ENCODE results near the gene CDCA7L.
"Not testable (repeated sequence)": the region's sequence is repeated elsewhere in the genome, so short reads cannot be mapped to it uniquely, and the experiment has no call there.

CDCA7L gene

GRCh38 chr7:21938463-21938862, 7.2 kb downstream of the CDCA7L start:
- Mint-ChIP-seq H3K9me3 (no peaks in the 10 kb centered on the region), H3K27ac (no peak overlapping the region), H3K36me3 (ENCODE audit: low read depth) (peaks cover 9% of the 10 kb centered on the region)

GRCh38 chr7:21934808-21935207, 10.9 kb downstream of the CDCA7L start:
- Mint-ChIP-seq H3K36me3 (ENCODE audit: low read depth) (peaks cover 13% of the 10 kb centered on the region), H3K4me3 (no peak overlapping the region), H3K4me1 (ENCODE audit: low read depth) (peaks cover 27% of the 10 kb centered on the region)

More at GRCh38 chr7:21938463-21938862, 7.2 kb downstream of the CDCA7L start:
- Mint-ChIP-seq H3K4me1 (ENCODE audit: low read depth) (peaks cover 55% of the 10 kb centered on the region), H3K4me3 (no peak overlapping the region), H3K27me3 (no peaks in the 10 kb centered on the region)
- intact Hi-C loops (cut with micrococcal nuclease) = no loop called here

GRCh38 chr7:21933293-21933692, 12.4 kb downstream of the CDCA7L start:
- peaks cover 12% of the 10 kb centered on the region for H3K9me3 Mint-ChIP-seq
- intact Hi-C loops (cut with micrococcal nuclease); H3K27me3 Mint-ChIP-seq; H3K4me3 Mint-ChIP-seq; H3K27ac Mint-ChIP-seq: not testable (repeated sequence)
- H3K36me3 Mint-ChIP-seq (ENCODE audit: low read depth) = peaks cover 13% of the 10 kb centered on the region
- H3K4me1 Mint-ChIP-seq (ENCODE audit: low read depth) = peaks cover 16% of the 10 kb centered on the region

More at GRCh38 chr7:21934808-21935207, 10.9 kb downstream of the CDCA7L start:
- intact Hi-C loops (cut with micrococcal nuclease) = no loop called here
- Mint-ChIP-seq H3K27me3 (no peaks in the 10 kb centered on the region), H3K9me3 (peaks cover 7% of the 10 kb centered on the region), H3K27ac (no peak overlapping the region)

GRCh38 chr7:21927693-21928092, 18.0 kb downstream of the CDCA7L start:
- Mint-ChIP-seq H3K27ac (no peak overlapping the region), H3K4me3 (no peak overlapping the region), H3K9me3 (peaks cover 12% of the 10 kb centered on the region), H3K27me3 (no peaks in the 10 kb centered on the region), H3K4me1 (ENCODE audit: low read depth) (peaks cover 6% of the 10 kb centered on the region), H3K36me3 (ENCODE audit: low read depth) (no peaks in the 10 kb centered on the region)
- intact Hi-C loops (cut with micrococcal nuclease) = loop anchor here (5.0 kb wide), 1 partner anchor 65 kb away; no protein-coding TSS in a partner anchor

- H3K36me3 Mint-ChIP-seq (ENCODE audit: low read depth) = no peaks in the 10 kb centered on the region
- H3K9me3 Mint-ChIP-seq = peaks cover 12% of the 10 kb centered on the region
- peaks cover 6% of the 10 kb centered on the region for H3K4me1 Mint-ChIP-seq (ENCODE audit: low read depth)
- intact Hi-C loops (cut with micrococcal nuclease) = loop anchor here (5.0 kb wide), 1 partner anchor 66 kb away; no protein-coding TSS in a partner anchor
- H3K4me3 Mint-ChIP-seq = no peak overlapping the region
- H3K27me3 Mint-ChIP-seq = no peaks in the 10 kb centered on the region
- no peak overlapping the region for H3K27ac Mint-ChIP-seq
Observed at GRCh38 chr7:21926448-21926847, 19.3 kb downstream of the CDCA7L start.

GRCh38 chr7:21923658-21924057, 22.0 kb downstream of the CDCA7L start:
- Mint-ChIP-seq H3K27me3 (no peaks in the 10 kb centered on the region), H3K4me3 (no peak overlapping the region), H3K27ac (no peak overlapping the region), H3K4me1 (ENCODE audit: low read depth) (peaks cover 14% of the 10 kb centered on the region), H3K9me3 (no peaks in the 10 kb centered on the region), H3K36me3 (ENCODE audit: low read depth) (no peaks in the 10 kb centered on the region)
- intact Hi-C loops (cut with micrococcal nuclease) = no loop called here

- intact Hi-C loops (cut with micrococcal nuclease) = no loop called here
- peaks cover 14% of the 10 kb centered on the region for H3K4me1 Mint-ChIP-seq (ENCODE audit: low read depth)
- no peaks in the 10 kb centered on the region for H3K9me3 Mint-ChIP-seq
- H3K36me3 Mint-ChIP-seq (ENCODE audit: low read depth) = no peaks in the 10 kb centered on the region
- H3K4me3 Mint-ChIP-seq = no peak overlapping the region
- H3K27me3 Mint-ChIP-seq = no peaks in the 10 kb centered on the region
- H3K27ac Mint-ChIP-seq = no peak overlapping the region
Observed at GRCh38 chr7:21922605-21923004, 23.1 kb downstream of the CDCA7L start.

GRCh38 chr7:21920936-21921335, 24.8 kb downstream of the CDCA7L start:
- no peak overlapping the region for H3K4me3 Mint-ChIP-seq
- H3K4me1 Mint-ChIP-seq (ENCODE audit: low read depth) = peaks cover 14% of the 10 kb centered on the region
- no peaks in the 10 kb centered on the region for H3K27me3 Mint-ChIP-seq
- peaks cover 3% of the 10 kb centered on the region for H3K36me3 Mint-ChIP-seq (ENCODE audit: low read depth)
- intact Hi-C loops (cut with micrococcal nuclease) = no loop called here
- H3K27ac Mint-ChIP-seq = no peak overlapping the region
- H3K9me3 Mint-ChIP-seq = no peaks in the 10 kb centered on the region

- Mint-ChIP-seq H3K36me3 (ENCODE audit: low read depth) (peaks cover 16% of the 10 kb centered on the region), H3K27ac (no peak overlapping the region), H3K9me3 (no peaks in the 10 kb centered on the region), H3K4me1 (ENCODE audit: low read depth) (peaks cover 15% of the 10 kb centered on the region), H3K27me3 (no peaks in the 10 kb centered on the region), H3K4me3 (no peak overlapping the region)
- intact Hi-C loops (cut with micrococcal nuclease) = no loop called here
Observed at GRCh38 chr7:21918216-21918615, 27.5 kb downstream of the CDCA7L start.

- no peaks in the 10 kb centered on the region for H3K9me3 Mint-ChIP-seq
- H3K4me1 Mint-ChIP-seq (ENCODE audit: low read depth) = peaks cover 18% of the 10 kb centered on the region
- H3K4me3 Mint-ChIP-seq = no peak overlapping the region
- H3K27me3 Mint-ChIP-seq = no peaks in the 10 kb centered on the region
- intact Hi-C loops (cut with micrococcal nuclease) = no loop called here
- peaks cover 19% of the 10 kb centered on the region for H3K36me3 Mint-ChIP-seq (ENCODE audit: low read depth)
- no peak overlapping the region for H3K27ac Mint-ChIP-seq
Observed at GRCh38 chr7:21916629-21917028, 29.1 kb downstream of the CDCA7L start.

GRCh38 chr7:21916176-21916575, 29.5 kb downstream of the CDCA7L start:
- Mint-ChIP-seq H3K9me3 (no peaks in the 10 kb centered on the region), H3K4me3 (no peak overlapping the region), H3K36me3 (ENCODE audit: low read depth) (peaks cover 23% of the 10 kb centered on the region), H3K27ac (no peak overlapping the region), H3K27me3 (no peaks in the 10 kb centered on the region), H3K4me1 (ENCODE audit: low read depth) (peaks cover 18% of the 10 kb centered on the region)
- intact Hi-C loops (cut with micrococcal nuclease) = no loop called here

- Mint-ChIP-seq H3K4me1 (ENCODE audit: low read depth) (peaks cover 18% of the 10 kb centered on the region), H3K4me3 (no peak overlapping the region), H3K27me3 (no peaks in the 10 kb centered on the region), H3K9me3 (no peaks in the 10 kb centered on the region), H3K27ac (no peak overlapping the region), H3K36me3 (ENCODE audit: low read depth) (peaks cover 26% of the 10 kb centered on the region)
- intact Hi-C loops (cut with micrococcal nuclease) = no loop called here
Observed at GRCh38 chr7:21915140-21915539, 30.6 kb downstream of the CDCA7L start.

- Mint-ChIP-seq H3K9me3 (no peaks in the 10 kb centered on the region), H3K27ac (no peak overlapping the region), H3K4me1 (ENCODE audit: low read depth) (peaks cover 16% of the 10 kb centered on the region), H3K4me3 (no peak overlapping the region), H3K27me3 (no peaks in the 10 kb centered on the region), H3K36me3 (ENCODE audit: low read depth) (peaks cover 27% of the 10 kb centered on the region)
- intact Hi-C loops (cut with micrococcal nuclease) = no loop called here
Observed at GRCh38 chr7:21914671-21915070, 31.0 kb downstream of the CDCA7L start.

GRCh38 chr7:21912931-21913780, 32.5 kb downstream of the CDCA7L start:
- Mint-ChIP-seq H3K9me3 (no peaks in the 10 kb centered on the region), H3K4me3 (no peak overlapping the region), H3K4me1 (ENCODE audit: low read depth) (peaks cover 11% of the 10 kb centered on the region), H3K27ac (no peak overlapping the region), H3K36me3 (ENCODE audit: low read depth) (peaks cover 42% of the 10 kb centered on the region), H3K27me3 (no peaks in the 10 kb centered on the region)
- intact Hi-C loops (cut with micrococcal nuclease) = no loop called here

- Mint-ChIP-seq H3K27ac (no peak overlapping the region), H3K36me3 (ENCODE audit: low read depth) (peaks cover 48% of the 10 kb centered on the region), H3K27me3 (no peaks in the 10 kb centered on the region), H3K9me3 (no peaks in the 10 kb centered on the region), H3K4me1 (ENCODE audit: low read depth) (peaks cover 11% of the 10 kb centered on the region), H3K4me3 (no peak overlapping the region)
- intact Hi-C loops (cut with micrococcal nuclease) = no loop called here
Observed at GRCh38 chr7:21912305-21912704, 33.4 kb downstream of the CDCA7L start.

Measured in dendritic cell treated with granulocyte-macrophage colony-stimulating factor and Interleukin-4, amounts not matched to agents 40 ng/mL and 50 ng/mL, for 4 days (primary cell).